Activated CD8-positive, alpha-beta memory T cell treated with anti-CD3 and anti-CD28 coated beads for 1 hour (primary cell): ENCODE measurements around the gene KIF12.
"Not testable (repeated sequence)": the region's sequence is repeated elsewhere in the genome, so short reads cannot be mapped to it uniquely, and the experiment has no call there.

Experiments used
- DNase-seq, 2 donors: peaks; one replicate each; pipeline ENCODE4 v3.0.0-alpha.2; 2020; ENCODE audit warnings: low read depth in 1 of 2; ENCODE audit errors: extremely low read depth in 1 of 2

KIF12 gene

DNA sequence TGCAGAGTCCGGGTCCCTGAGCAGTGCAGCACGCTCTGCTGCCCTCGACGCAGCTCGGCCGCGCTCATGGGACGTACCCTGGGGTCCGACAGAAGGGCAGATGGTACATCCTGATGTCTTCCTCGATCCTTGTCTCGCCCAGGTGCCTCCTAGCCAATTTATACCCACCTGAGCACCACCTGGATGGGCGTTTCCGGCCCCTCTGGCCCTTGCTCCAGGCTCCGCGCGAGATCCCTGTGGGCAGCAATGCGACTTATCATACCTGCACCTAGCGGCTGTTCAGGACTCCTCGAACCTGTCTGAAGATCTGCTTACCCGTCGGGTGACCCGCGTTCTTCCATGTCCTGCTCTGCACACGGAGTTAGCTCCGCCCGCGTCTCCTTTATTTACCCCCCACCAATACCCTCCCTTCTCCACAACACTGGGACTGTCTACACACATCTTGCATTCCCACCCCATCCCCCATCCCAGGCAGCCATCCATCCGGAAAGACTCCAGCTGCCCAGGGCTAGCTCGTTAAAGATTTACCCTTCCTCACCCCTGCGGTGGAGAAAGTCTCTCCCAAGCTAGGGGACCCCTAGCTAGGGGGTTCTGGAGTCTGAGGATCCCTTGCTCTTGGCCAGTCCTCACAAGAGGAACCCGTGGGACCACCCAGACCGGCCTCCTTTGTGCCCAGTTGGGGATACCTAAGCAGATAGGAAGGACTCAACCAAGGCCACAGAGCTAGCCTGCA is at the start of gene KIF12:
TSS of gene KIF12 (minus strand) at position 357 of the 733 bp plus-strand sequence. CDS start at position 341, 16 bp downstream.
- no peak for DNase-seq

DNA sequence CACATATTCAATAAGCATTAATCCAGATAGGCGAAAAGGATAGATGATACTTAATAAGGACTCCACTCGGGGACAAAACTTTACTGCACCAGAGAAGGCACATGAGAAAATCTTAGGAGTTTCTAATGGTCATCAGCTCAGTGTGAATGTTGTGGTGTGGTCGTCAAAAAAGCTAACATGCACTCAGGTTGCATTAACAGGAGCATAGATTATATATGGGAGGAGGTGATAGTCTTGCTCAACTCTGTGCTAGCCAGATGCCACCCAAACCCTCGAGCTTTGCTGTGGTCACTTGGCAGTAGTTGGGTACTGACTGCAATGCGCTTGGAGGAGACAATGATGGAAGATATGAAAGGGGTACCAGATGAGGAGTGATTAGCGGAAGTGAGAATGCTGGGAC is 47.6 kb upstream of the KIF12 start:
- DNase-seq = no peak

DNA sequence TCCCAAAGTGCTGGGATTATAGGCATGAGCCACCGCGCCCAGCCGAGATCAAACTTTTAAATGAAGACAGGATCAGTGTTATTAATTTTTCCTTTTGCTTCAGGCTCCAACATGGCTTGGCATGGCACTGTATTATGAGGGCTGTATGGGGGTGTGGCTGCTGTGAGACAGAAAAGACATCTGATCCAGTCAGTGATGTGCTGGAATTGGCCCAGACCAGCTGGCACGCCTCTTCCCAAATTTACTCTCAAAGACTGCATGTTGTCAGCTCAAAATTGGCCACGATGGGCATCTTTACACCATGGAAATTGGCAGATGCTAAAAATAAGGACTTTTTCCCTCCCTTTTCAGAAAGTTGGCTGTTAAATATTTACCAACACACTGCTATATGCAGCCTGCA is 44.1 kb upstream of the KIF12 start:
- DNase-seq = no peak

DNA sequence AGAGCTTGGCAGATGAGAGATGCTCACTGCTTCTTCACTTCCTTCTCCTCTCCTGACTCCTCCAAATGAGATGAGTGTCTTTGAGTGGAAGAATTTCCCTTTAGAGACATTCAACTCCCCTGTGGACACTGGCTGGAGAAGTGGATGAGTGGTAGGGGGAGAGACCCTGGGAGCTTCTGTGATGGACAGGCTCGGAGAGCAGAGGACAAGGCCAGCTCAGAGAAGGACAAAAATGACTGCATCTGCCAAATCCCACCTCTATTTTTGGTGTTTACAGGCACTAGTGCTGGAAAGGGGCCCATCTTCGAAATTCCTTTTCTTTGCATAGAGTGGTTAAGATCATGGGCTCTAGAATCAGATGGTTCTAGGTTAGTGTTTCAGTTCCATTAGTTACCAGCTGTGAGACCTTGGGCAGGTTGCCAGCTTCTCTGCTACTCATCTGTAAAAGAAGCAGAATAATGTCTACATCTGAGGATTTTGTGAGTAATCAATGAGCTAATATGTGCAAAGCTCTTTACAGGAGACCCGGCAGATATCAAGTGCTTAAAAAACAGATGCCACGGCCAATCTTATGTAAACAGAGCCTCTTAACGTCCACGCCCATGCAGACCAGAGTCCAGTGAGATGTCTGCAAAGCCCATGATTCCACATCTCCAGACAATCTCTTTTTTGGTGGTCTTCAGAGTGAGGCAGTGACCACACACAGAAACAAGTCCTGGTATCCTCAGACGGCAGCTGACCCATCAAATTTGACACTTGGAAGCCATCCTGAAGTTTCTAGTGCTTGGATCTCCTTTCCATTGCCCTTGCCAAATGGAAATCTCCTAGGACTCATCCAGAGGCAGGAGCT is 42.7 kb upstream of the KIF12 start:
- no peak for DNase-seq

DNA sequence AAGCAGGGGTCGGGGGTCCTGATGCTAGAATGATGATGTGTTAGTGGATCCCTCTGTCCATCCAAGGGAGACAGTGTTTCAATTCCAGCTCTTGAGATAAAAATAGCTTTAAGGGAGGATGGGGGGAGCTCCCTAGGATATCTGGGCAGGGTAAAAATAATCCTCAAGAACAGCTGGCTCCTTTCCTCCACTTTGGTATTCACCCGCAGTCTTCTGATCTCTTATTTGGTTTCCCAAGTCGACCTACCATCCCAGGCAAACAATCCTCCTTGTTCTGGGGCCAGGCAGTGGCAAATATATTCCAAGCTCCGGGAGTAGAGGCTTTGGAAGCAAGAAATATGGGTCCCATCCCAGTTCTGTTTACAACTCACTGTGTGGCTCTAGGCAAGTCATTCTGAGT is 41.8 kb upstream of the KIF12 start:
- DNase-seq = no peak

DNA sequence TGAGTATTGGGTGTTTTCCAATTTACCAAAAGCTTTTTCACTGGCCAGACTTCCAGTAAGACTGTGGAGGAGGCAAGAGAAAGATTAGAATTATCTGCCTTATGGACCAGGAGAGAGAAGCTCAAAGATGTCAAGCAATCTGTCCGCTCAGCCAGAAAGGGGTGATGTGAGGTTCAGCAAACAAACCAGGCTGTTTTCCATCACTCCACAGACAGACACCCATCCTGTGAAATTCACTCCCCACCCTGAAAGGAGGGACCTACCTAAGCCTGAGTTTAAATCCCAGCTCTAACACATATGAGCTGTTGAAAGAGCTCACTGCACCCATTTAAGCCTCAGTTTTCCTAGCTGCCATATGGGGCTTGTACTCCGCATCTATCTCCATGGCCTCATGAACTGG is 41.3 kb upstream of the KIF12 start:
- no peak for DNase-seq

DNA sequence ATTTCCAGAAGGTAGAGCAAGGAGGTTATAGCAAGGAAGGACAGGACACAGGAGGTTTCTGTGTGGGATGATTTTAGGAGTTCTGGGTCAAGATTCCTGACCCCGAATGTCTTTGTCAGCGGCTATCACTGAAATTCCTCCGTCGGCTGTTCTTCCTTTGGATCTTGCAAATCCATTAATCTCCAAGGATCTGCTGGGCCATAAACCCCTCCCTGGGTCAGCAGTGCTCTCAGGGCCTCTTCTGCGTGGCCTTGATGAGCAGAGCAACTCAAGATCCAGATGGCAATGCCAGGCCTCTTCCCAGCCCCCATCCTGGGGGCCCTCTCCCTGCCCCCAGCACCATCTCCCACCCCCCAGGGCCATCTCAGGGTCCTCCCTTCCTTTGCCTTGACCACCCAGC is 40.0 kb upstream of the KIF12 start:
- DNase-seq = no peak

DNA sequence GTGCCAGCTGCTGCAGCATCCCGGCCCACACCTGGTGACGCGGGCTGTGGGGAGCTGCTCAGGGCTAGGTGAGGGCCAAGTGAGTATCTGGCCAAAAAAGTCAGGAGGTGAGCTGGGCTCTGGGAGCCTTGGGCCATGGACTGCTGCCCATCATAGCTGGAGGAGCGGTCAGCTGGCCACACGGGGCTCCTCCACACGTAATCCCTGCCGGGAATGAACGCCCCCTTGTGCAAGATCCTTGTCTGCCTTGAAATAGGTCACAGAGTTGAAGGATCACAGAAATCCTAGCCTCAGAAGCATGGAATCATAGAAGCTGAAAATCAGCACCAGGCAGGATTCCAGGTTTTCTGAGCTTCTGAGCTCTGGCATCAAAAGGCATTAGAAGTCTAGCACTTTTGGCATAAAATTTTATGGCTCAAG is 39.5 kb upstream of the KIF12 start:
- no peak for DNase-seq

DNA sequence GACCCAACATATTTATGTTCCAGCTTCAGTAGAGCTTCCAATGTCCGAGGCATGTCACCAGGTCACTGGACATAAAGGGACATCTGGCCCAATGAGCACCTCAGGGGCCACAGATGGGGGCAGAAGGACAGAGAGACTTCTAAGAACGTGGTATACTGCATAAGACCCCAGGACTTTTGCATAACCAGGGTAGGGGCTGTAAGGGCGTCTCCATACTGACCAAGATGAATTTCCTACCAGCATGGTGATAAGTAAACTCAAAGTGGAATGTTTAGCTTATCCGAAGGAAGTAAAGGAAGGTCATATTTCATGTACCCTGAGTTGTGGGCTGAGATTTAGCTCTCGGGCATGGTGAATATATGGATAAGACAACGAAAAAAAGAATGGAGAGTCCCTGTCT is 38.7 kb upstream of the KIF12 start:
- no peak for DNase-seq

DNA sequence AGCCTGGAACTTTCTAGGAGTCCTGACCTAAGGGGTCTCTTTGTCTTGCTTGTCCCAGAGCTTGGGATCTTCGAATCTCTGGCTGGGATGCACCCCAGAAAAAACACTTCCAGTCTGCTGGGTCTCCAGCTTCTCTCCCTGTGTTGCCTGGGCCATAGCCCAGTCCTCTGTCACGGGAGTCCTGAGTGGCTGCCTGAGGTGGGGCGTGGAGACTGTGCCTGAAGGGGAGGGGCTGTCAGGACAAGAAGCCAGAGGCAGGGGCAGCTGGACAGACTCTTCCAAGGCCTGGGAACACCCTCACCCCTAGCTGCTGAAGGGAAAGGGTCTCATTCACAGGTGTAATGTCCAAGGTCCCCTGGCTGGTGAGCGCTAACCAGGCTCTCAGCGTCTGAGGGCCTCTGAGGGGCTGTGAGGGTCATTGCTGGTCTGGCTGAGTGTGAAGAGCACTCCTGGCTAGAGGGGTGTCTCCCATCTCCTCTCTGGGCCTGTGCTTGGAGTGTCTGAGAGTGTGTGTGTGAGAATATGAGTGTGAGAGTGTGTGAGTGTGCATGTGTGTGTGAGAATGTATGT is 35.8 kb upstream of the KIF12 start:
- no peak for DNase-seq

DNA sequence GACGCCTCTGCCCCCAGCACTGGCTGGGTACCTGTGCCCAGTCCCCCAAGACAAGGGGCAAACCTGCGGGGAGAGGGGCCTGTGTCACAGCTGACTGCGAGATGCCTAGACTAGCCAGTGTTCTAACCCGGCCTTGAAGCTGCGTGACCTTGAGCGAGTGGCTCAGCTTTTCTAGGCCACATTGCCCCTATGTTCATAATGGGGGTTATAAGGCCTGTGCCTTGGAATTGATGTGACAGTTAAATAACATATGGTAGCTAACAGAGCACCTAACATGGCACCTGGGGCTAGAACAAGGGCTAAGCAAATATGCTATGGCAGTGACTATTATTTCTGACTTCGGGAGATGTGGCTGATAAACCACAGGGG is 33.4 kb upstream of the KIF12 start:
- no peak for DNase-seq

DNA sequence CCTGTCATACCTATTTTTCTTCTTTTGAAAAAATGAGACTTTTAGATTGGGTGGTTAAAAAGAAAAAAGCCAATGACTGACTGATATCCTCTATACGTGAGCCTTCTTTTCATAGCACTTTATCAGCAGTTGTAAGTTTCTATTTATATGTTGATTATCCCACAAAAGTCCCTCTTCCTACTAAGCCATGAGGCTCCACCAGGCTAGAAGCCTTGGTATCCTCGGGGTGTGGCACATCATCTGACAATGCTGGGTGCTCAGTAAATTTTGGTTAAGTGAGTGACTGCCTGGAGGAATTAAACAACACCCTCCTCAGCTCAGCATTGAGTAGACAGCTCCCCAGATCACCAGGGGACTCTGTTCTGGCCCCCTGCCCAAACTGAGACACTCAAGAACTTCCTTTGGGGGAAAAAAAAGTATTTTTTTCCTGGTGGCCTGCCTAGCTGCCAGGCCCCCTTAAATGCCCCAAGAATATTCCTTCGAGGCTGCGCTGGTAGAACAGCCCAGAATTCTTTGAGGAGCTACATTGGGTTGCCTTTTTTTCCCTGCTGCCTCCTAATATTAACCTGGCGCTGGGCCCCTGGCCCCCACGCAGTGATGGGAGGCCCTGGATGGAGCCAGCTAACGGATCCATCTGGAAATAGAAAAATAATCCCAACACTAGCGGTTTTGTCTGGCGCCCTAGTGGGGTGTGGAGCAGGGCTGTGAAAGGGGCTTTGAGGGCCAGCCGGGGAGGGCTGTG is 32.9 kb upstream of the KIF12 start:
- DNase-seq = no peak

DNA sequence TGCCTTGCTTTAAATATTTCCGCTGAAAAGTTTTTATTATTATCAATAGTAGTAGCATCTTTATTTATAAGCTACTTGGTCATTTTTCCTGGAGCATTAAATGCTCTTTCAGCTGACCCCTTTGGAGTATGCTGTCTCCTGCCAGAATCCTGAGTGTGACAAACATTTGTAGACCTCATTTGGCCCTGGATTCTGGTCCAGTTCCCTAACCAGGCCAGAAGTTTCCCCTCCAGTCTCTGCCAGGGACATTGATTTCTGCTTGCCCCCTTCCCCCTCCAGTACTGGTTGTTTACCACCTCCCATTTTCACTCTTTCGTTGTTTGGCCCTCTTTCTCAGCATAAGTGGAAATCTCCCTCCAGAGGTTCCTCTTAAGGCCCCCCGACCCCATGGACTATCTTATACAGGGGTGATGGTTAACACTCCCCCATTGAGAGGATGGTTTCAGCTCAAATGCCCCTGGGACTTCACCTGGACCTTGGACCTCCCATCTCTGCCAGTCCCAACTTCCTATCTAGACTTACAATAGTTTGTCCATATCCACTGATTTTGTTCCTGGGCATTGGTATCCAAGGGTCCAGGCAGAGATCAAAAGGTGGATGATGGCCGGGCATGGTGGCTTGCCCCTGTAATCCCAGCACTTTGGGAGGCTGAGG is 31.7 kb upstream of the KIF12 start:
- DNase-seq = no peak

DNA sequence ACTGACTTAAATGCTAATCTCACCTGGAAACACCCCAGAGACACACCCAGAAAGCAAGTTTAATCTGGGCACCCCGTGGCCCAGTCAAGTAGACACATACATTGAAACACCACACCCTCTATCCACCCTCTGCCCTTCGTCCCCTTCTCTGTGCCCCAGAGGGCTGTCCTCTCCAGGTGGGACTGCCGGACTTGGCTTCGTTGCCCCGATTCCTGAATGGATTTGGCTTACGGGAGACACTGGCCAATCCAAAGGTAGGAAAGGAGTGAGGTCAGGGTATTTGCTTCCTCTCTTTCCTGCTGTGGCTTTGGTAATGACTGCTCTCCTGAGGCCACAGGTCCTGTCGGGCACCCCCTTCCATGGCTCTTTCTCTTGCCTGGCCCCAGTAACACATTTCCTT is 31.0 kb upstream of the KIF12 start:
- DNase-seq = no peak

DNA sequence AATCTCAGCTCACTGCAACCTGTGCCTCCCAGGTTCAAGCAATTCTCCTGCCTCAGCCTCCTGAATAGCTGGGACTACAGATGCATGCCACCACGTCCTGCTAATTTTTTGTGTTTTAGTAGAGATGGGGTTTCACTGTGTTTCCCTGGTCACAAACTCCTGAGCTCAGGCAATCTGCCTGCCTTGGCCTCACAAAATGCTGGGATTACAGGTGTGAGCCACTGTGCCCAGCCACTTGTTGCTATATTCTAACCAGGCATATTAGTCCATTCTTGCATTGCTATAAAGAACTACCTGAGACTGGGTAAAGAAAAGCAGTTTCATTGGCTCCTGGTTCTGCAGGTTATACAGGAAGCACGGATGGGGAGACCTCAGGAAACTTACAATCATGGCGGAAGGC is 29.7 kb upstream of the KIF12 start:
- DNase-seq = not testable (repeated sequence)

DNA sequence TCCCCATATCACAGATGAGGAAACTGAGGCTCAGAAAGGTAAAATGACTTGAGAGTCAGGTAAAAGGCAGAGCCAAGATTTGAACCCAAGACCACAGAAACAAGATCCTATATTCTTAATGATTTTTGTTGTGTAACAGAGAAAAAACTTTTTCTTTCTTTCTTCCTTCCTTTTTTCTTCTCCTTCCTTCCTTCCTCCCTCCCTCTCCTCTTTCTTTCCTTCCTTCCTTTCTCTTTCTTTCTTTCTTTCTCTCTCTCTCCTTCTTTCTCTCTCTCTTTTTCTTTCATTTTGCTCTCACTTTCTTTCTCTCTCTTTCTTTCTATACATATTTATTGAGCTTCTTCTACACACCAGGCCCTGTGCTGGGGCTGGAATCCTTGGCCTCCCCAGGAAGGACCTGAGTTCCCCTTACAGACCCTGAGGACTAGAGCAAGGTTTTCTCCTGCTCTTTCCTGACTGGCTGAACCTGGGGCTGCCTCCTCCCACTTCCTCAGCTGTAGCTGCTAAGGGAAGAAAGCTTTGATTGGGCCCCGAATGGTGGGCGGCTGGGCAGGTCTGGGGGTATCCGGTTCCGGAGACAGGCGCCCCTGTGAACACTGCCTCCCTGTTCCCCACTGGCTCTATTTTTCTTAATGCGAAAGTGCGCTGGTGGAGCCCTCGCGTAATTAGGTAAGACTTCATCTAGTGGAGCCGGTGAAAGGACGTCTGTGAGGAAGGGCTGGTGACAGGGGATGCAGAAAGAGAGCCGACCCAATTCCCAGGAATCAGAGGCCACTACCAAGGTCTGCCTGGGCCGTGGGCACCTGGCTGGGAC is 27.4 kb upstream of the KIF12 start:
- no peak for DNase-seq

DNA sequence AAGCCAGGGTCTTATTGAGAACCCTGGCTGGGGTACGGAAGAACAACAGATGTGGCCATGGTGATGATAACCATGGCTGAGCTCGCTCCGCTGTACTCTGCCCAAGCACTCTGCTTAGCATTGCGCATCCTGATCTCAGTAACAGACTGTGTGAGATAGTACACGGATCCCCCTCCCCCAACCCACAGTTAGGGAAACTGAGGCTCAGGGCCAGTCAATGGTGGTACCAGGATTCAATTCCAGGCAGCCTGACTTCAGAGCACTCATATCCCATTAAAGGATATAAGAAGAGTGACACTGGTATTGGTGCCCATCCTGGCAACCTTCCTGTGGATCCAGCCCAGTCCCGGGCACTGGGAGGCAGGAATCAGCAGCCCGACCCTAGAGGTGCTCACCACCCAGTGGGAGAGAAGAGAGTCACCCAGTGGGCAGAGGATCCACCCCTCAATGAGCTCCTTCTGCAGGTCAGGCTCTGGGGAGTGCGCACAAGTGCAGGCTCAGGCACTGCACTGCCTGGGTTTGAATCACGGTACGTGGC is 26.5 kb upstream of the KIF12 start:
- DNase-seq = no peak

DNA sequence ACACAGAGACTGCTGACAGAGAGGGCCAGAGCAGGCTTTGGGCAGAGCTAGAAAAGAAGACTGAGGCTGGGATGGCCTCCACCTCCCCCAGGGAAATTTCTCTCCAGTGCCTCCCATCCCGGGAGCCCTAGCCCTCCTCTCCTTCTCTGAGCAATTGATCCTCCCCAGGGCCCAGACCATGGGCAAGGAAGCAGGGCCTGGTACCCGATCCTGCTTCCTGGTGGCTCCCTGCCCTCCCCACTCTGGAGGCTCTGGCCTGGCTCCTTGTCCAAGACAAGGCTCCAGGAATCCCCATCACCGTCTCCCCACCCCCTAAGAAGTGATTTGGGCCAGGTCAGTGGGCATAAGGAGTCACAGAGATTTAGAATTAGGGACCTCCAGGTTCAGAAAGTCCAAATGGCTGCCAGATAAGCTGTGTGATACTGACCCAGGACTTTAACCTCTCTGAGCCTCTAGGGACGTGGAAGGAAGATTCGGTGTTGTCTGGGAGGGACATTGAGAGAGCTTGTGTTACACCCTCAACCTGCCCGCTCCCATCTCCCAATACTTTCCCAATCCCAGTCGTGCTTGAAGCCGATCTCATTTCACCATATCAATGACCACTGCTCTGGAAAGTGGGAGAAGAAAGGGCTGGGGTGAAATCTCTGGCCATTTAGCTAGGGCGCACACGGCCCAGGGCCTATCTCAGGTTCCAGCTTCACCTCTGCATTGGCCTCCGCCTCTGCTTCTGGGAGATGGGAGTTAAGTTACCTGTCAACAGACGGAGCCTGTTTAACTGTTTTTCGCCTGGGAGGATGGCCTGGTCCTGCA is 25.8 kb upstream of the KIF12 start:
- DNase-seq = no peak

DNA sequence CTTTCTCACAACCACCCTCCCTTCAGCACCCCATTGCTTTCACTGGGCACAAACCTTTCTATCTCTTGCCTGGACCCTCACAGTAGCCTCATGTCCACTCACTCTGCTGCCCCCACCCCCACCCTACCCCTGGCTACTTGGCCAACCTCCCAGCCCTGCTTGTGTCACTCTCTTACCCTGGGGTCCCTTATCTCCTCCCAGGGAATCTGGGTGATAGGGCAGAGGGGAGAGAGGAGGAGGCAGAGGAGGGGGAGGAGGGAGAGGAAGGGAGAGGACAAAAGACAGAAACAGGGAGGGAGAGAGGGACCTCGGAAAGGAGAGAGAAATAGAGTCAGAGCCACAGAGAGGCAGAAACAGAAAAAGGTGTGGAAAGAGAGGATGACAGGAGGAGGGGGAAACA is 25.0 kb upstream of the KIF12 start:
- no peak for DNase-seq
